ENCODE data around the gene SLC22A13. TPM values are rescaled to one million over a fixed set of nuclear protein-coding genes. Genes with fewer than 3 reads are reported as not detected.

The SLC22A13 gene
- polyA plus RNA-seq: under 1 TPM in 2 of 4 donors, not detected in 2; 0.15 to 0.18 TPM
- long read RNA-seq, donor 1: 0 reads
- long read RNA-seq, donor 2: 0 reads
- long read RNA-seq, donor 3: 0 reads
- long read RNA-seq, donor 4: 0 reads
- long read RNA-seq, donor 5: 0 reads
- long read RNA-seq, donor 6: 0 reads
- long read RNA-seq, donor 7: 0 reads
- long read RNA-seq, donor 8: 0 reads
- long read RNA-seq, donor 9: 0 reads
- long read RNA-seq, donor 10: 0 reads

- Histone ChIP-seq H3K36me3 (ENCODE audit: control insufficient read depth in 3 of 3, insufficient read depth in 2 of 3, low read depth in 1 of 3, low read length in 3 of 3) (peaks cover 0 to 2% (median 0%) of the 10 kb centered on the region in 3 donors), H3K27ac (ENCODE audit: low read depth in 1 of 3, low read length in 2 of 3) (no peak within 1 kb of the TSS), H3K4me3 (ENCODE audit: low read depth in 1 of 3, low read length in 3 of 3) (no peak within 1 kb of the TSS), H3K27me3 (ENCODE audit: control insufficient read depth in 3 of 3, insufficient read depth in 3 of 3, low read length in 3 of 3) (no peaks in the 10 kb centered on the region), H3K4me1 (ENCODE audit: control insufficient read depth in 3 of 3, insufficient read depth in 2 of 3, low read depth in 1 of 3, low read length in 2 of 3) (no peaks in the 10 kb centered on the region), H3K9me3 (ENCODE audit: control insufficient read depth in 2 of 2, insufficient read depth in 1 of 2, low read depth in 1 of 2, low read length in 1 of 2) (no peaks in the 10 kb centered on the region)
- no peak for FAIRE-seq
- DNase-seq: no peak
- WGBS, 3 donors: 90 to 95% (median 94%) methylated on average over 9 of the region's 9 CpGs
Measured at GRCh38 chr3:38265604-38266307, at the start of gene SLC22A13. Gene SLC22A13, plus strand, starts transcription at chr3:38265812. Its CDS starts 49 bp downstream, at chr3:38265861.

GRCh38 chr3:38219609-38220197 lies 45.9 kb upstream of the SLC22A13 start:
- H3K27ac ChIP-seq (ENCODE audit: low read depth in 1 of 3, low read length in 2 of 3): no peak overlapping the region
- no peaks in the 10 kb centered on the region for H3K27me3 ChIP-seq (ENCODE audit: control insufficient read depth in 3 of 3, insufficient read depth in 3 of 3, low read length in 3 of 3)
- FAIRE-seq (no peak), DNase-seq (no peak)
- H3K9me3 ChIP-seq (ENCODE audit: control insufficient read depth in 2 of 2, insufficient read depth in 1 of 2, low read depth in 1 of 2, low read length in 1 of 2): no peaks in the 10 kb centered on the region
- H3K4me3 ChIP-seq (ENCODE audit: low read depth in 1 of 3, low read length in 3 of 3): no peak overlapping the region
- H3K36me3 ChIP-seq (ENCODE audit: control insufficient read depth in 3 of 3, insufficient read depth in 2 of 3, low read depth in 1 of 3, low read length in 3 of 3): peaks cover 6 to 12% (median 7%) of the 10 kb centered on the region in 3 donors
- no peaks in the 10 kb centered on the region for H3K4me1 ChIP-seq (ENCODE audit: control insufficient read depth in 3 of 3, insufficient read depth in 2 of 3, low read depth in 1 of 3, low read length in 2 of 3)
- WGBS, 3 donors: 93 to 97% (median 96%) methylated on average over 3 of the region's 3 CpGs

GRCh38 chr3:38221005-38221404 lies 44.6 kb upstream of the SLC22A13 start:
- DNase-seq: no peak
- H3K4me3 ChIP-seq (ENCODE audit: low read depth in 1 of 3, low read length in 3 of 3): no peak overlapping the region
- H3K27ac ChIP-seq (ENCODE audit: low read depth in 1 of 3, low read length in 2 of 3): no peak overlapping the region
- peaks cover 6 to 12% (median 9%) of the 10 kb centered on the region in 3 donors for H3K36me3 ChIP-seq (ENCODE audit: control insufficient read depth in 3 of 3, insufficient read depth in 2 of 3, low read depth in 1 of 3, low read length in 3 of 3)
- 97% methylated on average over 1 of the region's 1 CpG for WGBS, 3 donors
- FAIRE-seq: no peak
- H3K9me3 ChIP-seq (ENCODE audit: control insufficient read depth in 2 of 2, insufficient read depth in 1 of 2, low read depth in 1 of 2, low read length in 1 of 2): no peaks in the 10 kb centered on the region
- H3K4me1 ChIP-seq (ENCODE audit: control insufficient read depth in 3 of 3, insufficient read depth in 2 of 3, low read depth in 1 of 3, low read length in 2 of 3): no peaks in the 10 kb centered on the region
- H3K27me3 ChIP-seq (ENCODE audit: control insufficient read depth in 3 of 3, insufficient read depth in 3 of 3, low read length in 3 of 3): no peaks in the 10 kb centered on the region

- FAIRE-seq: no peak
- peaks cover 6 to 10% (median 6%) of the 10 kb centered on the region in 3 donors for H3K36me3 ChIP-seq (ENCODE audit: control insufficient read depth in 3 of 3, insufficient read depth in 2 of 3, low read depth in 1 of 3, low read length in 3 of 3)
- no peak overlapping the region for H3K27ac ChIP-seq (ENCODE audit: low read depth in 1 of 3, low read length in 2 of 3)
- 78 to 86% (median 79%) methylated on average over 7 of the region's 7 CpGs for WGBS, 3 donors
- no peaks in the 10 kb centered on the region for H3K9me3 ChIP-seq (ENCODE audit: control insufficient read depth in 2 of 2, insufficient read depth in 1 of 2, low read depth in 1 of 2, low read length in 1 of 2)
- DNase-seq: no peak
- no peak overlapping the region for H3K4me3 ChIP-seq (ENCODE audit: low read depth in 1 of 3, low read length in 3 of 3)
- no peaks in the 10 kb centered on the region for H3K4me1 ChIP-seq (ENCODE audit: control insufficient read depth in 3 of 3, insufficient read depth in 2 of 3, low read depth in 1 of 3, low read length in 2 of 3)
- H3K27me3 ChIP-seq (ENCODE audit: control insufficient read depth in 3 of 3, insufficient read depth in 3 of 3, low read length in 3 of 3): no peaks in the 10 kb centered on the region
Measured at GRCh38 chr3:38222032-38222634, 43.5 kb upstream of the SLC22A13 start.

GRCh38 chr3:38224357-38224756 lies 41.3 kb upstream of the SLC22A13 start:
- FAIRE-seq: no peak
- Histone ChIP-seq H3K27ac (ENCODE audit: low read depth in 1 of 3, low read length in 2 of 3) (no peak overlapping the region), H3K36me3 (ENCODE audit: control insufficient read depth in 3 of 3, insufficient read depth in 2 of 3, low read depth in 1 of 3, low read length in 3 of 3) (peaks cover 6 to 10% (median 8%) of the 10 kb centered on the region in 3 donors), H3K9me3 (ENCODE audit: control insufficient read depth in 2 of 2, insufficient read depth in 1 of 2, low read depth in 1 of 2, low read length in 1 of 2) (no peaks in the 10 kb centered on the region), H3K4me1 (ENCODE audit: control insufficient read depth in 3 of 3, insufficient read depth in 2 of 3, low read depth in 1 of 3, low read length in 2 of 3) (no peaks in the 10 kb centered on the region), H3K4me3 (ENCODE audit: low read depth in 1 of 3, low read length in 3 of 3) (no peak overlapping the region), H3K27me3 (ENCODE audit: control insufficient read depth in 3 of 3, insufficient read depth in 3 of 3, low read length in 3 of 3) (no peaks in the 10 kb centered on the region)
- no peak for DNase-seq
- WGBS, 3 donors: 94 to 95% (median 95%) methylated on average over 4 of the region's 4 CpGs

GRCh38 chr3:38226273-38226672 lies 39.3 kb upstream of the SLC22A13 start:
- no peaks in the 10 kb centered on the region for H3K9me3 ChIP-seq (ENCODE audit: control insufficient read depth in 2 of 2, insufficient read depth in 1 of 2, low read depth in 1 of 2, low read length in 1 of 2)
- peaks cover 6 to 8% (median 7%) of the 10 kb centered on the region in 3 donors for H3K36me3 ChIP-seq (ENCODE audit: control insufficient read depth in 3 of 3, insufficient read depth in 2 of 3, low read depth in 1 of 3, low read length in 3 of 3)
- H3K27me3 ChIP-seq (ENCODE audit: control insufficient read depth in 3 of 3, insufficient read depth in 3 of 3, low read length in 3 of 3): no peaks in the 10 kb centered on the region
- no peak overlapping the region for H3K4me3 ChIP-seq (ENCODE audit: low read depth in 1 of 3, low read length in 3 of 3)
- DNase-seq: no peak
- H3K27ac ChIP-seq (ENCODE audit: low read depth in 1 of 3, low read length in 2 of 3): no peak overlapping the region
- 98 to 100% (median 99%) methylated on average over 2 of the region's 2 CpGs for WGBS, 3 donors
- no peaks in the 10 kb centered on the region for H3K4me1 ChIP-seq (ENCODE audit: control insufficient read depth in 3 of 3, insufficient read depth in 2 of 3, low read depth in 1 of 3, low read length in 2 of 3)
- FAIRE-seq: no peak

GRCh38 chr3:38227989-38228388 lies 37.6 kb upstream of the SLC22A13 start:
- 72 to 83% (median 78%) methylated on average over 2 of the region's 2 CpGs for WGBS, 3 donors
- H3K4me1 ChIP-seq (ENCODE audit: control insufficient read depth in 3 of 3, insufficient read depth in 2 of 3, low read depth in 1 of 3, low read length in 2 of 3): no peaks in the 10 kb centered on the region
- H3K9me3 ChIP-seq (ENCODE audit: control insufficient read depth in 2 of 2, insufficient read depth in 1 of 2, low read depth in 1 of 2, low read length in 1 of 2): no peaks in the 10 kb centered on the region
- FAIRE-seq (no peak), DNase-seq (peak in 1 of 2 donors; percentile 5)
- no peak overlapping the region for H3K27ac ChIP-seq (ENCODE audit: low read depth in 1 of 3, low read length in 2 of 3)
- H3K4me3 ChIP-seq (ENCODE audit: low read depth in 1 of 3, low read length in 3 of 3): no peak overlapping the region
- H3K27me3 ChIP-seq (ENCODE audit: control insufficient read depth in 3 of 3, insufficient read depth in 3 of 3, low read length in 3 of 3): no peaks in the 10 kb centered on the region
- H3K36me3 ChIP-seq (ENCODE audit: control insufficient read depth in 3 of 3, insufficient read depth in 2 of 3, low read depth in 1 of 3, low read length in 3 of 3): peaks cover 3 to 16% (median 8%) of the 10 kb centered on the region in 3 donors

- H3K36me3 ChIP-seq (ENCODE audit: control insufficient read depth in 3 of 3, insufficient read depth in 2 of 3, low read depth in 1 of 3, low read length in 3 of 3): peaks cover 0 to 10% (median 6%) of the 10 kb centered on the region in 3 donors
- H3K27me3 ChIP-seq (ENCODE audit: control insufficient read depth in 3 of 3, insufficient read depth in 3 of 3, low read length in 3 of 3): no peaks in the 10 kb centered on the region
- H3K4me3 ChIP-seq (ENCODE audit: low read depth in 1 of 3, low read length in 3 of 3): no peak overlapping the region
- H3K4me1 ChIP-seq (ENCODE audit: control insufficient read depth in 3 of 3, insufficient read depth in 2 of 3, low read depth in 1 of 3, low read length in 2 of 3): no peaks in the 10 kb centered on the region
- H3K27ac ChIP-seq (ENCODE audit: low read depth in 1 of 3, low read length in 2 of 3): no peak overlapping the region
- no peak for DNase-seq
- no peaks in the 10 kb centered on the region for H3K9me3 ChIP-seq (ENCODE audit: control insufficient read depth in 2 of 2, insufficient read depth in 1 of 2, low read depth in 1 of 2, low read length in 1 of 2)
- whole genome bisulfite sequencing, 3 donors: 90 to 96% (median 92%) methylated on average over 1 of the region's 1 CpG
- no peak for FAIRE-seq
Measured at GRCh38 chr3:38229036-38229435, 36.6 kb upstream of the SLC22A13 start.
